Smooth muscle cell (in vitro differentiated cells): Measurements from ENCODE around the gene SBF2. TPM values are rescaled to one million over a fixed set of nuclear protein-coding genes. Genes with fewer than 3 reads are reported as not detected.

Experiments used
- DNase-seq: peaks from one replicate; lab custom pipeline; 2025; ENCODE audit not compliant: unreplicated experiment; lab: John Stamatoyannopoulos, UW
- H2AFZ ChIP-seq: fragments of 200-600 bp; sonication (generic); 2 replicates; pipeline ENCODE4 v1.6.0; 2016; ENCODE audit warnings: antibody characterized with exemption, low read depth, mild to moderate bottlenecking
- H3F3A ChIP-seq: fragments of 200-600 bp; sonication (generic); 2 replicates; pipeline ENCODE4 v1.6.0; 2017; ENCODE audit warnings: antibody characterized with exemption, low read depth
- H3K27ac ChIP-seq: fragments of 200-600 bp; sonication (generic); 2 replicates; pipeline ENCODE4 v1.5.1; 2016; ENCODE audit warnings: low read depth, mild to moderate bottlenecking
- H3K27me3 ChIP-seq: fragments of 200-600 bp; sonication (generic); 2 replicates; pipeline ENCODE4 v1.6.1; 2016; ENCODE audit warnings: low read depth, mild to moderate bottlenecking
- H3K36me3 ChIP-seq: fragments of 200-600 bp; sonication (generic); 2 replicates; pipeline ENCODE4 v1.5.1; 2016; ENCODE audit warnings: low read depth
- H3K4me1 ChIP-seq: fragments of 200-600 bp; sonication (generic); 2 replicates; pipeline ENCODE4 v1.5.1; 2016; ENCODE audit warnings: low read depth
- H3K4me2 ChIP-seq: fragments of 200-600 bp; sonication (generic); 2 replicates; pipeline ENCODE4 v1.6.0; 2016; ENCODE audit warnings: mild to moderate bottlenecking
- H3K4me3 ChIP-seq: fragments of 200-600 bp; sonication (generic); 2 replicates; pipeline ENCODE4 v1.5.1; 2016; ENCODE audit warnings: mild to moderate bottlenecking
- H3K79me2 ChIP-seq: fragments of 200-600 bp; sonication (generic); 2 replicates; pipeline ENCODE4 v1.6.0; 2016; ENCODE audit warnings: low read depth, mild to moderate bottlenecking
- H3K9ac ChIP-seq: fragments of 200-600 bp; sonication (generic); 2 replicates; pipeline ENCODE4 v1.6.0; 2016; ENCODE audit warnings: low read depth
- H3K9me3 ChIP-seq: fragments of 200-600 bp; sonication (generic); replicated peaks from 2 replicates; pipeline ENCODE4 v1.5.1; 2016; ENCODE audit warnings: low read depth
- H4K20me1 ChIP-seq: fragments of 200-600 bp; sonication (generic); 2 replicates; pipeline ENCODE4 v1.6.0; 2016; ENCODE audit warnings: low read depth
- CTCF ChIP-seq: fragments of 200-600 bp; sonication (generic); IDR thresholded peaks from 2 replicates; pipeline ENCODE4 v1.5.1; 2017; ENCODE audit warnings: borderline replicate concordance, mild to moderate bottlenecking, antibody characterized with exemption; ENCODE audit not compliant: insufficient read depth, poor library complexity, severe bottlenecking
- WGBS: methylation state at CpG from one replicate; pipeline ENCODE4 v1.1.7; 2016; ENCODE audit warnings: low lambda C conversion rate; 5-methylcytosine and 5-hydroxymethylcytosine counted together
- polyA plus RNA-seq: library from polyadenylated mRNA; unstranded; fragments of >200 nt; fragmentation: Nextera tagmentation; extraction: Ambion mirVana; gene quantifications from 2 replicates; pipeline ENCODE4 v1.2.1, GENCODE V29; 2016
- total RNA-seq: library from RNA; depleted of rRNA; stranded (reverse); fragments of >200 nt; gene quantifications from 2 replicates; pipeline ENCODE4 v1.2.3, GENCODE V29; 2014

SBF2 gene
- total and polyA plus RNA-seq, 2 experiments from 2014 or later, result 19.0 to 80.7 TPM

- H4K20me1 ChIP-seq, result peaks cover 49% of the 10 kb centered on the region
- H3K9ac ChIP-seq, result no peak overlapping the region
- H3K79me2 ChIP-seq, result peaks cover 61% of the 10 kb centered on the region
- 93% methylated on average over 17 of the region's 17 CpGs for WGBS
- DNase-seq, result no peak
- no peak overlapping the region for H2AFZ ChIP-seq
- H3K9me3 ChIP-seq, result no peaks in the 10 kb centered on the region
- no peak for TF ChIP-seq CTCF
- no peaks in the 10 kb centered on the region for H3K36me3 ChIP-seq
- H3K4me2 ChIP-seq, result peak overlapping the region; percentile 99
- H3K4me3 ChIP-seq, result peak overlapping the region; percentile 98
- no peak overlapping the region for H3K27ac ChIP-seq
- H3K27me3 ChIP-seq, result no peaks in the 10 kb centered on the region
- H3K4me1 ChIP-seq, result peaks cover 10% of the 10 kb centered on the region
- peaks cover 8% of the 10 kb centered on the region for H3F3A ChIP-seq
Measured at GRCh38 chr11:10291801-10292638, 2.0 kb downstream of the SBF2 start.

GRCh38 chr11:10289765-10290380 is 4.1 kb downstream of the SBF2 start:
- H3F3A ChIP-seq, result peaks cover 8% of the 10 kb centered on the region
- H2AFZ ChIP-seq, result no peak overlapping the region
- H3K4me1 ChIP-seq, result peaks cover 7% of the 10 kb centered on the region
- no peak overlapping the region for H3K27ac ChIP-seq
- H3K79me2 ChIP-seq, result peaks cover 81% of the 10 kb centered on the region
- WGBS, result 88% methylated on average over 8 of the region's 10 CpGs
- no peaks in the 10 kb centered on the region for H3K9me3 ChIP-seq
- no peaks in the 10 kb centered on the region for H3K36me3 ChIP-seq
- DNase-seq, result no peak
- H3K27me3 ChIP-seq, result no peaks in the 10 kb centered on the region
- no peak overlapping the region for H3K4me3 ChIP-seq
- H3K4me2 ChIP-seq, result no peak overlapping the region
- H4K20me1 ChIP-seq, result peaks cover 68% of the 10 kb centered on the region
- no peak overlapping the region for H3K9ac ChIP-seq
- no peak for TF ChIP-seq CTCF

GRCh38 chr11:10288881-10289764 is 4.9 kb downstream of the SBF2 start:
- Histone ChIP-seq H3F3A (peaks cover 8% of the 10 kb centered on the region), H3K9ac (no peak overlapping the region), H3K79me2 (peaks cover 88% of the 10 kb centered on the region), H2AFZ (no peak overlapping the region), H3K36me3 (no peaks in the 10 kb centered on the region), H4K20me1 (peaks cover 75% of the 10 kb centered on the region), H3K4me3 (no peak overlapping the region), H3K27me3 (no peaks in the 10 kb centered on the region), H3K4me1 (peaks cover 7% of the 10 kb centered on the region), H3K9me3 (no peaks in the 10 kb centered on the region), H3K27ac (no peak overlapping the region), H3K4me2 (no peak overlapping the region)
- DNase-seq, result no peak
- TF ChIP-seq CTCF, result no peak
- WGBS, result 93% methylated on average over 24 of the region's 24 CpGs
